Vagina (tissue), 2 donors: ENCODE results near the gene TIE1. TPM values are rescaled to one million over a fixed set of nuclear protein-coding genes. Genes with fewer than 3 reads are reported as not detected.

Source experiments
- DNase-seq, 2 donors: peaks; one replicate each; pipeline ENCODE4 v3.0.0-alpha.2; 2017; ENCODE audit errors: extremely low spot score in 2 of 2
- H3K27ac ChIP-seq: fragments of 200-600 bp; sonication (generic); one replicate; pipeline ENCODE4 v1.5.1; 2019
- H3K27me3 ChIP-seq: fragments of 200-600 bp; sonication (generic); one replicate; pipeline ENCODE4 v1.5.1; 2019
- H3K36me3 ChIP-seq, 2 donors: fragments of 200-600 bp; sonication (generic); one replicate each; pipeline ENCODE4 v1.5.1; 2017 to 2019
- H3K4me1 ChIP-seq: fragments of 200-600 bp; sonication (generic); one replicate; pipeline ENCODE4 v1.5.1; 2019
- H3K4me3 ChIP-seq, 2 donors: fragments of 200-600 bp; sonication (generic); 1 replicate in 1 of 2; 2 replicates in 1 of 2; pipeline ENCODE4 v1.5.1; 2016 to 2019
- H3K9me3 ChIP-seq: fragments of 200-600 bp; sonication (generic); one replicate; pipeline ENCODE4 v1.5.1; 2019
- POLR2A ChIP-seq, 2 donors: fragments of 450-650 bp; IDR thresholded peaks; one replicate each; pipeline ENCODE4 v1.6.1; 2017; ENCODE audit warnings: antibody characterized with exemption in 2 of 2, mild to moderate bottlenecking in 2 of 2, moderate library complexity in 2 of 2
- POLR2AphosphoS5 ChIP-seq, 2 donors: sonication (generic); formaldehyde crosslinking; IDR thresholded peaks; one replicate each; pipeline ENCODE4 v1.9.0; 2017; ENCODE audit warnings: antibody characterized with exemption in 2 of 2, mild to moderate bottlenecking in 2 of 2, low read depth in 1 of 2; ENCODE audit not compliant: insufficient read depth in 1 of 2
- intact Hi-C: fragments of 100-400 bp; cut with DNase I; formaldehyde crosslinking; loops from one replicate; pipeline ENCODE4 v1.15.1; 2023
- total RNA-seq: library from RNA; depleted of rRNA; stranded (reverse); fragments of >200 nt; gene quantifications from one replicate; pipeline ENCODE4 v1.2.3, GENCODE V29; 2016
- TF ChIP-seq, protein P1 (sequence below), 3 experiments: fragments of 450-650 bp in 2 of 3; fragments of 200-600 bp in 1 of 3; sonication (generic) in 1 of 3; IDR thresholded peaks; one replicate each; pipeline ENCODE4 v1.5.1; 2017 to 2019; ENCODE audit warnings: antibody characterized with exemption in 3 of 3, mild to moderate bottlenecking in 2 of 3, moderate library complexity in 2 of 3

Gene TIE1
- total RNA-seq, 1 donor from 2014 or later, result 36.1 TPM

DNA sequence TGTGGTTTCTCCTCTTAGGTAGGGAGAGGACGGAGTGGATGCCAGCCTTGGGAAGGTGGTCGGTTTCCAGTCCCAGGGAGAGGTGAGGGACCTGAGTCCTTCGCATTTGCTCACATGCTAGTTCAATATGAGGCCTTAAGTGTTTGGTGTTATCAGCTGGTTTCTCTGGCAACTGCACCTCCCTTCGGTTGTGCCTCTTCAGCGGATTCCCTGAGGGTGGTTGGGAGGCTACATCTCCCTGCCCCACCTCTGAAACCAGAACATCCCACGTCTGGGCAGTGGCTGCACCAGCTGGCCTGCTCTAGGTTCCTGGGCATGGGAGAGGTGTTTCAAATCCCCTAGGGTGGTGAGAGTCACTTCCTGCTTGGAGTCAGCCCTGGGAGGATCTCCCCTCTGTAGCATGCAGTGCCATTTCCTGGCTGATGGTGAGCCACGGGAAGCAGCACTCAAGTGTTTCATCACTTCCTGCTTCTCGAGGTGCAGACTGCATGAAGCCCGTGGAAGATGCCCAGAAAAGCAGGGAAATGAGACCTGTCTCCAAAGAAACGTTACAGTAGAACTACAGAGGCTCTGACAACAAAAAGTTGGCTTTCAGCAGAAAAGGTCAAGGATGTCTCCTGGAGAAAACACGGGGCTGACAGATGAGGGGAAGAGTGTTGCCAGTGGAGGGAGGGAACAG, 26.5 kb upstream of the TIE1 start:
- intact Hi-C loops, result no loop called here
- no peaks in the 10 kb centered on the region for H3K36me3 ChIP-seq
- H3K27ac ChIP-seq, result no peak overlapping the region
- no peaks in the 10 kb centered on the region for H3K27me3 ChIP-seq
- TF ChIP-seq, protein P1, sequence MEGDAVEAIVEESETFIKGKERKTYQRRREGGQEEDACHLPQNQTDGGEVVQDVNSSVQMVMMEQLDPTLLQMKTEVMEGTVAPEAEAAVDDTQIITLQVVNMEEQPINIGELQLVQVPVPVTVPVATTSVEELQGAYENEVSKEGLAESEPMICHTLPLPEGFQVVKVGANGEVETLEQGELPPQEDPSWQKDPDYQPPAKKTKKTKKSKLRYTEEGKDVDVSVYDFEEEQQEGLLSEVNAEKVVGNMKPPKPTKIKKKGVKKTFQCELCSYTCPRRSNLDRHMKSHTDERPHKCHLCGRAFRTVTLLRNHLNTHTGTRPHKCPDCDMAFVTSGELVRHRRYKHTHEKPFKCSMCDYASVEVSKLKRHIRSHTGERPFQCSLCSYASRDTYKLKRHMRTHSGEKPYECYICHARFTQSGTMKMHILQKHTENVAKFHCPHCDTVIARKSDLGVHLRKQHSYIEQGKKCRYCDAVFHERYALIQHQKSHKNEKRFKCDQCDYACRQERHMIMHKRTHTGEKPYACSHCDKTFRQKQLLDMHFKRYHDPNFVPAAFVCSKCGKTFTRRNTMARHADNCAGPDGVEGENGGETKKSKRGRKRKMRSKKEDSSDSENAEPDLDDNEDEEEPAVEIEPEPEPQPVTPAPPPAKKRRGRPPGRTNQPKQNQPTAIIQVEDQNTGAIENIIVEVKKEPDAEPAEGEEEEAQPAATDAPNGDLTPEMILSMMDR (IDR thresholded peaks at IDR 0.05), result no peak
- TF ChIP-seq POLR2AphosphoS5 (IDR thresholded peaks at IDR 0.05; ENCODE audit: insufficient read depth in 1 of 2, low read depth in 1 of 2), result no peak
- no peak for TF ChIP-seq POLR2A (IDR thresholded peaks at IDR 0.05)
- DNase-seq, result no peak
- H3K4me1 ChIP-seq, result peaks cover 5% of the 10 kb centered on the region
- H3K4me3 ChIP-seq, result no peak overlapping the region
- H3K9me3 ChIP-seq, result no peaks in the 10 kb centered on the region

DNA sequence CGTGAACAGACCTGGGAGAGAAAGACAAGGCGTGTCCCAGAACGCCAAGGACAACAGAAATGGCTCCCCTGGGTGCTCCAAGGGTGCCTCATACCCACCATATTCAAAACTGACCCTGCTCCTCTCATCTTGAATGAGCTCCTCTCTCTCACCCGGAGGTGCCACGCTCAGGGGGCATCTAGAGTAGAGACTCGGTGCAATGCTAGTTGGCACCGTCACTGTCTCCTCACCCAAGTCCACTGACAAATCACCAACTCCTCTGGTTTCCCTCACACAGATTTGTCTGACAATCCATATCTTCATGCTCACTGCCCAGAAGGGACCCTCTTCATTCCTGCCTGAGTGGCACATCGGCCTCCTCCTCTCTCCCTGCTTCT, 26.0 kb upstream of the TIE1 start:
- TF ChIP-seq, protein P1 (IDR thresholded peaks at IDR 0.05), result no peak
- TF ChIP-seq POLR2A (IDR thresholded peaks at IDR 0.05), result no peak
- TF ChIP-seq POLR2AphosphoS5 (IDR thresholded peaks at IDR 0.05; ENCODE audit: insufficient read depth in 1 of 2, low read depth in 1 of 2), result no peak
- peaks cover 5% of the 10 kb centered on the region for H3K4me1 ChIP-seq
- no peaks in the 10 kb centered on the region for H3K36me3 ChIP-seq
- no peaks in the 10 kb centered on the region for H3K9me3 ChIP-seq
- H3K27me3 ChIP-seq, result no peaks in the 10 kb centered on the region
- intact Hi-C loops, result no loop called here
- no peak overlapping the region for H3K4me3 ChIP-seq
- no peak overlapping the region for H3K27ac ChIP-seq
- no peak for DNase-seq

DNA sequence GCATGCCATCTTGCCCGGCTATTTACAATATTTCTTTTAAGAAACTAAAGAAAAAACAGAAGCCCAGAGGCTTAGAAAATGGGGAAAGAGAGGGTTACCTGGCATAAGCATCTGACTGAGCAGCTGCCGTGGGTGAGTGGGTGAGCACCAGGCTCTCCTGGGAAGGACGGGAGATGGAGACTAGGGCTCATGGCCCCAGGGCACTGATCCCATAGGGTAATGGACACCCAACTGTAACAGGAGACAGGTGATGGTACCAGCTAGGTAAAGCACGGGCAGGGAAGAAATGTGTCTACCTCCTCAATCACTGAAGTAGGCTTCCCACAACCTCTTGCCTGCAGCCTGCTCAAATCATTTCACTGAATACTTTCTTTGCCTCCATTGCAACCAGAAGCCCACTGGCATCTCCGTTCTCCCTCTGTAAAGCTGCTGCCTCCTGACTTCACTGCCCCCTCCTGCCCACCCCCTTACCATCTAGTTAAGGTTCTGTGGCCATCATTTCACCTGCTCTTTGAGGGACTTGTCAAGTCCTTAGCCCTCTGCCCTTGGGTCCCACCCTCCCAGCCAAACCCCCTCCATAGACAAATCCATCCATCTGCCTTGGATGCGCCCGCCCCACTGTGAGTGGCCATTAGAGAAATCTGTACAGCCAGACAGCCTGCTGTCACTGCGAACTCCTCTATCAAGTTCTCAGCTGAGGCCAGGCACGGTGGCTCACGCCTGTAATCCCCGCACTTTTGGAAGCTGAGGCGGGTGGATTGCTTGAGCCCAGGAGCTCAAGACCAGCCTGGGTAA, 24.8 kb upstream of the TIE1 start:
- intact Hi-C loops, result no loop called here
- TF ChIP-seq, protein P1 (IDR thresholded peaks at IDR 0.05), result no peak
- TF ChIP-seq POLR2A (IDR thresholded peaks at IDR 0.05) (no peak), POLR2AphosphoS5 (IDR thresholded peaks at IDR 0.05; ENCODE audit: insufficient read depth in 1 of 2, low read depth in 1 of 2) (no peak)

DNA sequence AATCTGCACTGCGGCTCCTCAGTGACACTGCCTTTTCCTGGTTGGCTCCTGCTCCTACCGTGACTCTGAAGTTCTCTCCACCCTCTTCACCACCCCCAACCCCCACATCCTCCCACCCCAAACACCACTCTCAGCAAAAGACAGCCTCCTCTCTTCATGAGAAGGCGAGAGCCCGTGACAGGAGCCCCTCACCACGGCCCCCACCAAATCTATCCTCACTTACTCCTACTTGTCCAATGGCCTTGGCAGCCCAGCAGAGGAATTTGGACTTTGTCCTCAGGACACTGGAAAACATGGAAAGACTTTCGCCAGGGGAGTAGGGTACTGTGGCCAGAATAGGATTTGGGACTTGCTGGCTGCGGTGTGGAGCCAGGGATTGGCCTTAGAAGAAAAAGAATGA, 24.1 kb upstream of the TIE1 start:
- no peak for TF ChIP-seq POLR2A (IDR thresholded peaks at IDR 0.05)
- no peak for TF ChIP-seq POLR2AphosphoS5 (IDR thresholded peaks at IDR 0.05; ENCODE audit: insufficient read depth in 1 of 2, low read depth in 1 of 2)
- Histone ChIP-seq H3K4me3 (no peak overlapping the region), H3K27me3 (no peaks in the 10 kb centered on the region), H3K9me3 (no peaks in the 10 kb centered on the region), H3K27ac (no peak overlapping the region), H3K36me3 (no peaks in the 10 kb centered on the region), H3K4me1 (no peaks in the 10 kb centered on the region)
- DNase-seq, result no peak
- intact Hi-C loops, result no loop called here

More for the DNA sequence above, 24.8 kb upstream of the TIE1 start:
- Histone ChIP-seq H3K27ac (no peak overlapping the region), H3K27me3 (no peaks in the 10 kb centered on the region), H3K36me3 (no peaks in the 10 kb centered on the region), H3K4me1 (no peaks in the 10 kb centered on the region), H3K4me3 (no peak overlapping the region), H3K9me3 (no peaks in the 10 kb centered on the region)
- DNase-seq, result no peak

DNA sequence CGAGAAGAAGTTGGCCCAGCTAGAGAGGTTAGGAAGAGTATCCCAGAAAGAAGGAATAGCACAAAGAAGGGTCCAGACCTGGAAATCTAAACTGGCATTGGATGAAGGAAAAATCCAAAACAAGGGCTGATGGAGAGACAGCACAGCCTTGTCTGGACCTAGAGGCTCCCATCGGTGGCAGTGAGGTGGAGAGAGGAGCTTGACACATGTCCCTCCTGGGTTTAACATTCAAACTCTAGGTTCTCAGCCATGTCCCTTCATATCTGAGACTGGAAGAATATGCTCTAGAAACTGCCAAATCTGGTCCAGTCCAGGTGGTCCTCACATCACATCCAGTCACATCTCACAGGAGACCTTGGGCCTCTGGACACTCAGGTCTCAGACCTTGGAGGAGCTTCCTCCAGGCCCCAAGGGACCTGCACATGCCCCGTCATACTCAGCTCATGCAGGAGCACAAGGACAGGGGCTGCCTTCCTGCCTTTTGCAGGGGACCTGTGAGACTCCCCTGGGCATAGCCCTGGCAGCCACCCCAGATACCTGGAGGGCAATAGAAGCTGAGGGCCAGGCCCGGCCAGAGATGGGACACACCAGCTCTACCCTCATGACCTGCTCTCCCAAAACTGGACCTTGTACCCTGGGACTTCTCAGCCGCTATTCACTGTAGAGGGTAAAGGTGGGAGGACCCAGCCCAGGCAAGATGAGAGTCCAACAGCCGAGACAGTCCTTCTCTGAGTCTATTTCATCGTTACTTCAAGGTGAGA, 23.5 kb upstream of the TIE1 start:
- intact Hi-C loops, result no loop called here
- Histone ChIP-seq H3K27me3 (no peaks in the 10 kb centered on the region), H3K36me3 (no peaks in the 10 kb centered on the region), H3K4me1 (no peaks in the 10 kb centered on the region), H3K4me3 (no peak overlapping the region), H3K9me3 (no peaks in the 10 kb centered on the region), H3K27ac (no peak overlapping the region)
- DNase-seq, result no peak
- TF ChIP-seq, protein P1 (IDR thresholded peaks at IDR 0.05), result no peak
- TF ChIP-seq POLR2A (IDR thresholded peaks at IDR 0.05) (no peak), POLR2AphosphoS5 (IDR thresholded peaks at IDR 0.05; ENCODE audit: insufficient read depth in 1 of 2, low read depth in 1 of 2) (no peak)
